Small intestine (tissue), 7 donors: ENCODE measurements around the gene CFAP99. TPM values are rescaled to one million over a fixed set of nuclear protein-coding genes. Genes with fewer than 3 reads are reported as not detected.

ENCODE experiments used
- DNase-seq, 2 donors: peaks; one replicate each; pipeline versions ENCODE4 v3.0.0 to v3.0.0-alpha.2; 2013
- FAIRE-seq: peaks from 2 replicates; lab custom pipeline; 2012; peaks lifted over from hg19 to GRCh38; lab: Jason Lieb, UNC
- H3K27ac ChIP-seq, 3 donors: one replicate each; pipeline ENCODE4 v1.5.1; 2013; ENCODE audit warnings: low read length in 2 of 3, mild to moderate bottlenecking in 2 of 3, control low read depth in 1 of 3, inconsistent platforms in 1 of 3, low read depth in 1 of 3, moderate library complexity in 1 of 3
- H3K27me3 ChIP-seq, 3 donors: one replicate each; pipeline ENCODE4 v1.6.1; 2013; ENCODE audit warnings: low read length in 3 of 3, inconsistent platforms in 1 of 3; ENCODE audit not compliant: control insufficient read depth in 3 of 3, insufficient read depth in 3 of 3
- H3K36me3 ChIP-seq, 3 donors: one replicate each; pipeline ENCODE4 v1.6.1; 2013; ENCODE audit warnings: low read length in 3 of 3, inconsistent platforms in 1 of 3, low read depth in 1 of 3, mild to moderate bottlenecking in 1 of 3, moderate library complexity in 1 of 3; ENCODE audit not compliant: control insufficient read depth in 3 of 3, insufficient read depth in 2 of 3
- H3K4me1 ChIP-seq, 3 donors: one replicate each; pipeline ENCODE4 v1.6.1; 2013; ENCODE audit warnings: low read length in 2 of 3, inconsistent platforms in 1 of 3, low read depth in 1 of 3, mild to moderate bottlenecking in 1 of 3, moderate library complexity in 1 of 3; ENCODE audit not compliant: control insufficient read depth in 3 of 3, insufficient read depth in 2 of 3
- H3K4me3 ChIP-seq, 3 donors: one replicate each; pipeline ENCODE4 v1.5.1; 2013; ENCODE audit warnings: low read length in 3 of 3, control low read depth in 1 of 3, inconsistent platforms in 1 of 3, low read depth in 1 of 3, mild to moderate bottlenecking in 1 of 3, moderate library complexity in 1 of 3
- H3K9me3 ChIP-seq, 2 donors: one replicate each; pipeline ENCODE4 v1.6.1; 2013; ENCODE audit warnings: low read depth in 1 of 2, low read length in 1 of 2; ENCODE audit not compliant: control insufficient read depth in 2 of 2, insufficient read depth in 1 of 2
- WGBS, 3 donors: extraction: QIAGEN DNeasy Blood & Tissue Kit; methylation state at CpG; one replicate each; pipeline ENCODE4 v1.1.7; 2013; 5-methylcytosine and 5-hydroxymethylcytosine counted together
- polyA plus RNA-seq, 4 donors: library from polyadenylated mRNA; stranded (reverse) in 3 of 4; unstranded in 1 of 4; fragments of 200-250 nt in 3 of 4; fragments of 120-200 nt in 1 of 4; gene quantifications; one replicate each; pipeline versions ENCODE4 v1.2.1 to v1.2.3, GENCODE V29; 2013
- donor health status: healthy with polysubstance abuse.
- donor health status: control.
- donor health status: control.
- donor health status: Bipolar disorder and iron deficiency.
- donor health status: healthy.

Gene CFAP99
- polyA plus RNA-seq, 4 donors: 0.15 to 0.67 (median 0.16) TPM; not detected in 1

GRCh38 chr4:2411786-2412510 is 6.8 kb upstream of the CFAP99 start:
- Histone ChIP-seq H3K4me3 (peak overlapping the region in 1 of 3 donors; percentile 33), H3K4me1 (peaks cover 15 to 41% (median 15%) of the 10 kb centered on the region in 3 donors), H3K9me3 (no peaks in the 10 kb centered on the region), H3K27ac (peak overlapping the region; percentile 95 to 99 (median 96)), H3K36me3 (no peaks in the 10 kb centered on the region), H3K27me3 (peaks cover 0 to 18% (median 0%) of the 10 kb centered on the region in 3 donors)
- FAIRE-seq (no peak), DNase-seq (peak in 1 of 2 donors; percentile 10)
- 73 to 78% (median 75%) methylated on average over 14 of the region's 14 CpGs for WGBS, 3 donors

GRCh38 chr4:2412534-2412884 is 6.2 kb upstream of the CFAP99 start:
- Histone ChIP-seq H3K4me3 (peak overlapping the region in 2 of 3 donors; percentile 33 to 46), H3K36me3 (no peaks in the 10 kb centered on the region), H3K27ac (peak overlapping the region; percentile 95 to 99 (median 96)), H3K9me3 (no peaks in the 10 kb centered on the region), H3K27me3 (peaks cover 0 to 21% (median 0%) of the 10 kb centered on the region in 3 donors), H3K4me1 (peaks cover 15 to 43% (median 15%) of the 10 kb centered on the region in 3 donors)
- DNase-seq (peak; percentile 93 to 96), FAIRE-seq (no peak)
- WGBS, 3 donors: 11 to 24% (median 13%) methylated on average over 5 of the region's 5 CpGs

GRCh38 chr4:2412885-2413716 is 5.7 kb upstream of the CFAP99 start:
- Histone ChIP-seq H3K4me3 (peak overlapping the region in 2 of 3 donors; percentile 33 to 46), H3K36me3 (no peaks in the 10 kb centered on the region), H3K27me3 (peaks cover 0 to 27% (median 0%) of the 10 kb centered on the region in 3 donors), H3K9me3 (no peaks in the 10 kb centered on the region), H3K27ac (peak overlapping the region; percentile 95 to 99 (median 96)), H3K4me1 (peaks cover 15 to 49% (median 15%) of the 10 kb centered on the region in 3 donors)
- no peak for FAIRE-seq
- WGBS, 3 donors: 1 to 3% (median 3%) methylated on average over 28 to 30 of the region's 30 CpGs
- DNase-seq: peak; percentile 91 to 92

- WGBS, 3 donors: 37 to 55% (median 45%) methylated on average over 14 of the region's 14 CpGs
- peaks cover 15 to 49% (median 15%) of the 10 kb centered on the region in 3 donors for H3K4me1 ChIP-seq
Measured at GRCh38 chr4:2413821-2414610, 4.7 kb upstream of the CFAP99 start.

GRCh38 chr4:2415213-2415612 is 3.5 kb upstream of the CFAP99 start:
- no peaks in the 10 kb centered on the region for H3K9me3 ChIP-seq
- FAIRE-seq: no peak
- H3K36me3 ChIP-seq: no peaks in the 10 kb centered on the region
- no peak overlapping the region for H3K4me3 ChIP-seq
- H3K27ac ChIP-seq: no peak overlapping the region
- DNase-seq: no peak
- WGBS, 3 donors: 89 to 96% (median 94%) methylated on average over 3 of the region's 3 CpGs
- H3K27me3 ChIP-seq: peaks cover 0 to 40% (median 0%) of the 10 kb centered on the region in 3 donors
- H3K4me1 ChIP-seq: peaks cover 15 to 56% (median 15%) of the 10 kb centered on the region in 3 donors

More at GRCh38 chr4:2413821-2414610, 4.7 kb upstream of the CFAP99 start:
- FAIRE-seq (no peak), DNase-seq (peak; percentile 76 to 92)
- Histone ChIP-seq H3K27me3 (peaks cover 0 to 28% (median 0%) of the 10 kb centered on the region in 3 donors), H3K27ac (peak overlapping the region; percentile 95 to 99 (median 96)), H3K36me3 (no peaks in the 10 kb centered on the region), H3K9me3 (no peaks in the 10 kb centered on the region), H3K4me3 (peak overlapping the region in 2 of 3 donors; percentile 33 to 46)

- Histone ChIP-seq H3K4me3 (peak overlapping the region in 2 of 3 donors; percentile 40 to 84), H3K36me3 (no peaks in the 10 kb centered on the region), H3K9me3 (no peaks in the 10 kb centered on the region), H3K4me1 (peaks cover 15 to 56% (median 15%) of the 10 kb centered on the region in 3 donors), H3K27ac (peak overlapping the region in 2 of 3 donors; percentile 33 to 82), H3K27me3 (peaks cover 0 to 48% (median 0%) of the 10 kb centered on the region in 3 donors)
- FAIRE-seq: no peak
- peak in 1 of 2 donors; percentile 11 for DNase-seq
- WGBS, 3 donors: 59 to 71% (median 63%) methylated on average over 17 of the region's 17 CpGs
Measured at GRCh38 chr4:2415881-2416563, 2.7 kb upstream of the CFAP99 start.

- 1 to 5% (median 3%) methylated on average over 49 to 55 of the region's 55 CpGs for WGBS, 3 donors
- H3K27me3 ChIP-seq: peaks cover 0 to 48% (median 0%) of the 10 kb centered on the region in 3 donors
- DNase-seq: peak; percentile 65 to 68
Measured at GRCh38 chr4:2416564-2417225, 2.1 kb upstream of the CFAP99 start.

More at GRCh38 chr4:2416564-2417225, 2.1 kb upstream of the CFAP99 start:
- no peaks in the 10 kb centered on the region for H3K36me3 ChIP-seq
- FAIRE-seq: no peak
- peaks cover 14 to 52% (median 15%) of the 10 kb centered on the region in 3 donors for H3K4me1 ChIP-seq
- no peaks in the 10 kb centered on the region for H3K9me3 ChIP-seq
- peak overlapping the region in 2 of 3 donors; percentile 33 to 82 for H3K27ac ChIP-seq
- peak overlapping the region; percentile 40 to 84 (median 81) for H3K4me3 ChIP-seq
